ENCODE measurements around the gene ANKRD42.

ANKRD42 gene

GRCh38 chr11:83193315-83194280, at the start of gene ANKRD42:
Gene ANKRD42, plus strand, starts transcription at chr11:83193712. Its CDS starts 959 bp downstream, at chr11:83194671.
- TF ChIP-seq CTCF (IDR thresholded peaks at IDR 0.05; ENCODE audit: low read depth, low read length) = no peak
- peak; percentile 96 for DNase-seq (ENCODE audit: low read depth in 2 of 2)
- peak within 1 kb of the TSS; percentile 71 to 78 for H3K4me3 ChIP-seq (replicated peaks in 1 of 2; ENCODE audit: low read depth in 2 of 2, low read length in 2 of 2)

GRCh38 chr11:83147895-83148294, 45.6 kb upstream of the ANKRD42 start:
- DNase-seq (ENCODE audit: low read depth in 2 of 2) = no peak
- no peak overlapping the region for H3K4me3 ChIP-seq (replicated peaks in 1 of 2; ENCODE audit: low read depth in 2 of 2, low read length in 2 of 2)
- TF ChIP-seq CTCF (IDR thresholded peaks at IDR 0.05; ENCODE audit: low read depth, low read length) = no peak

GRCh38 chr11:83150450-83150849, 43.1 kb upstream of the ANKRD42 start:
- no peak overlapping the region for H3K4me3 ChIP-seq (replicated peaks in 1 of 2; ENCODE audit: low read depth in 2 of 2, low read length in 2 of 2)
- DNase-seq (ENCODE audit: low read depth in 2 of 2) = no peak
- no peak for TF ChIP-seq CTCF (IDR thresholded peaks at IDR 0.05; ENCODE audit: low read depth, low read length)

GRCh38 chr11:83151274-83151977, 42.1 kb upstream of the ANKRD42 start:
- no peak overlapping the region for H3K4me3 ChIP-seq (replicated peaks in 1 of 2; ENCODE audit: low read depth in 2 of 2, low read length in 2 of 2)
- DNase-seq (ENCODE audit: low read depth in 2 of 2) = no peak
- TF ChIP-seq CTCF (IDR thresholded peaks at IDR 0.05; ENCODE audit: low read depth, low read length) = no peak

GRCh38 chr11:83152264-83152663, 41.2 kb upstream of the ANKRD42 start:
- no peak for TF ChIP-seq CTCF (IDR thresholded peaks at IDR 0.05; ENCODE audit: low read depth, low read length)
- H3K4me3 ChIP-seq (replicated peaks in 1 of 2; ENCODE audit: low read depth in 2 of 2, low read length in 2 of 2) = no peak overlapping the region
- DNase-seq (ENCODE audit: low read depth in 2 of 2) = no peak

- no peak overlapping the region for H3K4me3 ChIP-seq (replicated peaks in 1 of 2; ENCODE audit: low read depth in 2 of 2, low read length in 2 of 2)
- no peak for DNase-seq (ENCODE audit: low read depth in 2 of 2)
- TF ChIP-seq CTCF (IDR thresholded peaks at IDR 0.05; ENCODE audit: low read depth, low read length) = no peak
Measured at GRCh38 chr11:83153764-83154163, 39.7 kb upstream of the ANKRD42 start.

All from cardiac fibroblast (primary cell).